ENCODE data around the gene ULK1.

ULK1 gene

DNA sequence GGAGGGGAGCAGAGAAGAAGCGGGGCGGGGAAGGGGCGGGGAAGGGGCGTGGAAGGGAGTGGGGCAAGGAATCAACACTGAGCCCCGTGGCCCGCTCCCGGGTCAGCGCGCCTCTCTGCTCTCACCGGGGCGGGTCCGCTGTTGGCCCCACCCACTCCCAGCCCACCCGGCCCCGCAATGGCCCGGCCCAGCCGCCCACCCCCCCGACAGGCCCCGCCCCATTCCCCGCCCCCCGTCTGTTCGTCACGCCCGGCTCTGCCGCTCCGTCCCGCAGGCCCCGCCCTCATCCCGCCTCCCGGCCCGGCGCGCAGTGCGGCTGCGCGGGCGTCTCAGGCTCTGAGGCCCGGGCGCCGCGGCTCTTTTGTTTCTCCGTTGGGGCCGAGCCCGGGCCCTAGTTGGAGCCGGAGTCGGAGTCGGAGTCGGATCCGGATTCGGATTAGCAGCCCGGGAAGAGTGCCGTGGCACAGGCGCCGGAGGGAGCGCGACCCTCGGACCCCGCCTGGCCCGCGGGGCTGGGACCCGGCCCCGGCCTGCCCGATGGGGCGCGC is at the start of gene ULK1:
ULK1 (plus strand) TSS at position 310 of the 548 bp plus-strand sequence. CDS start 380 bp downstream, outside the sequence.
- Histone ChIP-seq H3K27me3 (ENCODE audit: insufficient read depth, poor library complexity, severe bottlenecking) (no peaks in the 10 kb centered on the region), H3K4me3 (ENCODE audit: severe bottlenecking) (peak within 1 kb of the TSS; percentile 76), H3K4me1 (ENCODE audit: insufficient read depth, poor library complexity, severe bottlenecking) (peaks cover 2% of the 10 kb centered on the region), H3K27ac (ENCODE audit: poor library complexity, severe bottlenecking) (peak within 1 kb of the TSS; percentile 45), H3K9me3 (ENCODE audit: severe bottlenecking) (no peaks in the 10 kb centered on the region), H3K36me3 (ENCODE audit: low read depth) (peaks cover 8% of the 10 kb centered on the region; the same call in 1 of the 2 replicates)
- ATAC-seq (ENCODE audit: low read depth) (peak; percentile 66), DNase-seq (ENCODE audit: low spot score) (peak; percentile 88)
- TF ChIP-seq, protein P1, sequence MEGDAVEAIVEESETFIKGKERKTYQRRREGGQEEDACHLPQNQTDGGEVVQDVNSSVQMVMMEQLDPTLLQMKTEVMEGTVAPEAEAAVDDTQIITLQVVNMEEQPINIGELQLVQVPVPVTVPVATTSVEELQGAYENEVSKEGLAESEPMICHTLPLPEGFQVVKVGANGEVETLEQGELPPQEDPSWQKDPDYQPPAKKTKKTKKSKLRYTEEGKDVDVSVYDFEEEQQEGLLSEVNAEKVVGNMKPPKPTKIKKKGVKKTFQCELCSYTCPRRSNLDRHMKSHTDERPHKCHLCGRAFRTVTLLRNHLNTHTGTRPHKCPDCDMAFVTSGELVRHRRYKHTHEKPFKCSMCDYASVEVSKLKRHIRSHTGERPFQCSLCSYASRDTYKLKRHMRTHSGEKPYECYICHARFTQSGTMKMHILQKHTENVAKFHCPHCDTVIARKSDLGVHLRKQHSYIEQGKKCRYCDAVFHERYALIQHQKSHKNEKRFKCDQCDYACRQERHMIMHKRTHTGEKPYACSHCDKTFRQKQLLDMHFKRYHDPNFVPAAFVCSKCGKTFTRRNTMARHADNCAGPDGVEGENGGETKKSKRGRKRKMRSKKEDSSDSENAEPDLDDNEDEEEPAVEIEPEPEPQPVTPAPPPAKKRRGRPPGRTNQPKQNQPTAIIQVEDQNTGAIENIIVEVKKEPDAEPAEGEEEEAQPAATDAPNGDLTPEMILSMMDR (IDR thresholded peaks at IDR 0.05; ENCODE audit: poor library complexity, severe bottlenecking) = no peak

DNA sequence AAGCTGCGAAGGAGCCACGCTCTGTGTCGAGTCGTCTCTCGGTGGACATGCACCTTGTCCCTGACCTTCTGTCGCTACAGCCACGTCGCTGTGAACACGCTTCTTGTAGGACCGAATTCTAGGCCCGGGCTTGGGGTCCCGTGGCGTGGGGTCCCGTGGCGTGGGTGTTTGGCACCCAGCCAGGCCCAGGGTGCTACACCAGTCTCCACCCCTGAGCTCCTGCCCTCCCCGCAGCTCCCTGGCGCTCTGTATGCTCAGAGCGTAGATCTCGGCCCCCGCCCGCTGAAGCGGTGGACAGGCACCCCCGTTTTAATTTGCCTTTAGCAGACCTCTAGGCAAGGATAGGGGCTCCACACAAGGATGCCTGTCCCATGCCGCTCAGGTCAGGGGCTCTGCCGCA is 49.8 kb upstream of the ULK1 start:
- no peak overlapping the region for H3K4me3 ChIP-seq (ENCODE audit: severe bottlenecking)
- TF ChIP-seq, protein P1 (IDR thresholded peaks at IDR 0.05; ENCODE audit: poor library complexity, severe bottlenecking) = no peak
- ATAC-seq (ENCODE audit: low read depth) = no peak
- H3K4me1 ChIP-seq (ENCODE audit: insufficient read depth, poor library complexity, severe bottlenecking) = no peaks in the 10 kb centered on the region
- H3K36me3 ChIP-seq (ENCODE audit: low read depth) = peaks cover 12% of the 10 kb centered on the region; the same call in 1 of the 2 replicates
- no peak overlapping the region for H3K27ac ChIP-seq (ENCODE audit: poor library complexity, severe bottlenecking)
- peak; percentile 58 for DNase-seq (ENCODE audit: low spot score)
- H3K27me3 ChIP-seq (ENCODE audit: insufficient read depth, poor library complexity, severe bottlenecking) = no peaks in the 10 kb centered on the region
- no peaks in the 10 kb centered on the region for H3K9me3 ChIP-seq (ENCODE audit: severe bottlenecking)

DNA sequence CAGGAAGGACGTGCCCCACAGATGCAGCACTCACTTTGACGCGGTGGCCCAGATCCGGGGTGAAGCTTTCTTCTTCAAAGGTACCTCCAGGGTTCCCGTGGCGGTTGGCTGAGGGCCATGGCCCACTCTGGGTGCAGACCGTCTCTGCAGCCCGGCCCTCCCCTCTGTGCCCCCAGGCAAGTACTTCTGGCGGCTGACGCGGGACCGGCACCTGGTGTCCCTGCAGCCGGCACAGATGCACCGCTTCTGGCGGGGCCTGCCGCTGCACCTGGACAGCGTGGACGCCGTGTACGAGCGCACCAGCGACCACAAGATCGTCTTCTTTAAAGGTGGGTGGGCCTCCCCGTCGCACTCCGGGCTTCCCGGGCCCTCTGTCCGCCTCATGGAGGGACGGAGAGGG is 49.3 kb upstream of the ULK1 start:
- DNase-seq (ENCODE audit: low spot score) = peak; percentile 49
- Histone ChIP-seq H3K36me3 (ENCODE audit: low read depth) (peaks cover 12% of the 10 kb centered on the region; the same call in 1 of the 2 replicates), H3K27me3 (ENCODE audit: insufficient read depth, poor library complexity, severe bottlenecking) (no peaks in the 10 kb centered on the region), H3K27ac (ENCODE audit: poor library complexity, severe bottlenecking) (no peak overlapping the region), H3K4me1 (ENCODE audit: insufficient read depth, poor library complexity, severe bottlenecking) (no peaks in the 10 kb centered on the region), H3K9me3 (ENCODE audit: severe bottlenecking) (no peaks in the 10 kb centered on the region), H3K4me3 (ENCODE audit: severe bottlenecking) (no peak overlapping the region)
- no peak for ATAC-seq (ENCODE audit: low read depth)
- TF ChIP-seq, protein P1 (IDR thresholded peaks at IDR 0.05; ENCODE audit: poor library complexity, severe bottlenecking) = no peak

DNA sequence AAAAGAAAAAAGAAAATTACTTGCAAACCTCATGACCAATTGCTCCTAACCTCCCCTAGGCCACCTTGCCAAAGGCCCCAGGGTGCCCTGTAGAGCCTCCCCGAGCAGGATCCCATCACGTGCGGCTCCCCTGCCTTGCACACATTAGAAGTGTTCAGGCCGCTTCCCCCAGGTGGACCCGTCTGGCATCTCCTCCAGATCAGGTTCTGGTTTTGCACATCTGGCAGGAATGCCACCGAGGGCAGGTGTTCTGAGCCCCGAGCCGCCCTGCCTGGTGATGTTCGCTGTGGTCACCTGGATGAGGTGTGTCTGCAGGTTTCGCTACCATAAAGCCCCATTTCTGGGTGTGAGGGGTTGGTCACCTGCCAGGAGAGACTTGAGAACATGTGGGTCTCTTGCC is 47.0 kb upstream of the ULK1 start:
- Histone ChIP-seq H3K4me1 (ENCODE audit: insufficient read depth, poor library complexity, severe bottlenecking) (no peaks in the 10 kb centered on the region), H3K27me3 (ENCODE audit: insufficient read depth, poor library complexity, severe bottlenecking) (no peaks in the 10 kb centered on the region), H3K27ac (ENCODE audit: poor library complexity, severe bottlenecking) (no peak overlapping the region), H3K9me3 (ENCODE audit: severe bottlenecking) (no peaks in the 10 kb centered on the region), H3K4me3 (ENCODE audit: severe bottlenecking) (no peak overlapping the region), H3K36me3 (ENCODE audit: low read depth) (peaks cover 12% of the 10 kb centered on the region; the same call in 1 of the 2 replicates)
- ATAC-seq (ENCODE audit: low read depth) (no peak), DNase-seq (ENCODE audit: low spot score) (no peak)
- TF ChIP-seq, protein P1 (IDR thresholded peaks at IDR 0.05; ENCODE audit: poor library complexity, severe bottlenecking) = no peak

DNA sequence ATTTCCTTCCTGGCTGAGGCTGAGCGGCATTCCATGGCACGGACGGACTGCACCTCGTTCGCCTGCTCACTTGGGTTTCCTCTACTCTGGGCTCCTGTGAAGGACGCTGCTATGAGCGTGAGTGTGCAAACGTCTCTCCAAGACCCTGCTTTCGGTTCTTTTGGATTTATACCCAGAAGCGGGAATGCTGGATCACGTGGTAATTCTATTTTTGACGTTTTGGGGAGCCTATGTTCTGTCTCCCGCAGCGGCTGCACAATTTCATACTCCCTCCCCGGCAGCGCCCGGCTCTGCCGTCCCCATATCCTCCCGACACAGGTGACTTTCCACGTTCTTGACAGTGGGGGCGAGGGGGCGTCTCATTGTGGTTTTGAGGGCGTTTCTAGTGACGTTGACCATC is 45.7 kb upstream of the ULK1 start:
- ATAC-seq (ENCODE audit: low read depth) = no peak
- Histone ChIP-seq H3K4me3 (ENCODE audit: severe bottlenecking) (no peak overlapping the region), H3K4me1 (ENCODE audit: insufficient read depth, poor library complexity, severe bottlenecking) (no peaks in the 10 kb centered on the region), H3K36me3 (ENCODE audit: low read depth) (peaks cover 12% of the 10 kb centered on the region; the same call in 1 of the 2 replicates), H3K27me3 (ENCODE audit: insufficient read depth, poor library complexity, severe bottlenecking) (no peaks in the 10 kb centered on the region), H3K27ac (ENCODE audit: poor library complexity, severe bottlenecking) (no peak overlapping the region), H3K9me3 (ENCODE audit: severe bottlenecking) (no peaks in the 10 kb centered on the region)
- TF ChIP-seq, protein P1 (IDR thresholded peaks at IDR 0.05; ENCODE audit: poor library complexity, severe bottlenecking) = no peak
- no peak for DNase-seq (ENCODE audit: low spot score)
